Vagina (tissue), 2 donors: Measurements from ENCODE around the gene AGBL1. TPM values are rescaled to one million over a fixed set of nuclear protein-coding genes. Genes with fewer than 3 reads are reported as not detected.

Source experiments
- DNase-seq, 2 donors: peaks; one replicate each; pipeline ENCODE4 v3.0.0-alpha.2; 2017; ENCODE audit errors: extremely low spot score in 2 of 2
- H3K27ac ChIP-seq: fragments of 200-600 bp; sonication (generic); one replicate; pipeline ENCODE4 v1.5.1; 2019
- H3K27me3 ChIP-seq: fragments of 200-600 bp; sonication (generic); one replicate; pipeline ENCODE4 v1.5.1; 2019
- H3K36me3 ChIP-seq, 2 donors: fragments of 200-600 bp; sonication (generic); one replicate each; pipeline ENCODE4 v1.5.1; 2017 to 2019
- H3K4me1 ChIP-seq: fragments of 200-600 bp; sonication (generic); one replicate; pipeline ENCODE4 v1.5.1; 2019
- H3K4me3 ChIP-seq, 2 donors: fragments of 200-600 bp; sonication (generic); 1 replicate in 1 of 2; 2 replicates in 1 of 2; pipeline ENCODE4 v1.5.1; 2016 to 2019
- H3K9me3 ChIP-seq: fragments of 200-600 bp; sonication (generic); one replicate; pipeline ENCODE4 v1.5.1; 2019
- POLR2A ChIP-seq, 2 donors: fragments of 450-650 bp; IDR thresholded peaks; one replicate each; pipeline ENCODE4 v1.6.1; 2017; ENCODE audit warnings: antibody characterized with exemption in 2 of 2, mild to moderate bottlenecking in 2 of 2, moderate library complexity in 2 of 2
- POLR2AphosphoS5 ChIP-seq, 2 donors: sonication (generic); formaldehyde crosslinking; IDR thresholded peaks; one replicate each; pipeline ENCODE4 v1.9.0; 2017; ENCODE audit warnings: antibody characterized with exemption in 2 of 2, mild to moderate bottlenecking in 2 of 2, low read depth in 1 of 2; ENCODE audit not compliant: insufficient read depth in 1 of 2
- intact Hi-C: fragments of 100-400 bp; cut with DNase I; formaldehyde crosslinking; loops from one replicate; pipeline ENCODE4 v1.15.1; 2023
- total RNA-seq: library from RNA; depleted of rRNA; stranded (reverse); fragments of >200 nt; gene quantifications from one replicate; pipeline ENCODE4 v1.2.3, GENCODE V29; 2016
- TF ChIP-seq, protein P1 (sequence below), 3 experiments: fragments of 450-650 bp in 2 of 3; fragments of 200-600 bp in 1 of 3; sonication (generic) in 1 of 3; IDR thresholded peaks; one replicate each; pipeline ENCODE4 v1.5.1; 2017 to 2019; ENCODE audit warnings: antibody characterized with exemption in 3 of 3, mild to moderate bottlenecking in 2 of 3, moderate library complexity in 2 of 3

Gene AGBL1
- total RNA-seq, 1 donor from 2014 or later, result not detected

- no peak for TF ChIP-seq POLR2AphosphoS5 (IDR thresholded peaks at IDR 0.05; ENCODE audit: insufficient read depth in 1 of 2, low read depth in 1 of 2)
- TF ChIP-seq POLR2A (IDR thresholded peaks at IDR 0.05), result no peak
- TF ChIP-seq, protein P1, sequence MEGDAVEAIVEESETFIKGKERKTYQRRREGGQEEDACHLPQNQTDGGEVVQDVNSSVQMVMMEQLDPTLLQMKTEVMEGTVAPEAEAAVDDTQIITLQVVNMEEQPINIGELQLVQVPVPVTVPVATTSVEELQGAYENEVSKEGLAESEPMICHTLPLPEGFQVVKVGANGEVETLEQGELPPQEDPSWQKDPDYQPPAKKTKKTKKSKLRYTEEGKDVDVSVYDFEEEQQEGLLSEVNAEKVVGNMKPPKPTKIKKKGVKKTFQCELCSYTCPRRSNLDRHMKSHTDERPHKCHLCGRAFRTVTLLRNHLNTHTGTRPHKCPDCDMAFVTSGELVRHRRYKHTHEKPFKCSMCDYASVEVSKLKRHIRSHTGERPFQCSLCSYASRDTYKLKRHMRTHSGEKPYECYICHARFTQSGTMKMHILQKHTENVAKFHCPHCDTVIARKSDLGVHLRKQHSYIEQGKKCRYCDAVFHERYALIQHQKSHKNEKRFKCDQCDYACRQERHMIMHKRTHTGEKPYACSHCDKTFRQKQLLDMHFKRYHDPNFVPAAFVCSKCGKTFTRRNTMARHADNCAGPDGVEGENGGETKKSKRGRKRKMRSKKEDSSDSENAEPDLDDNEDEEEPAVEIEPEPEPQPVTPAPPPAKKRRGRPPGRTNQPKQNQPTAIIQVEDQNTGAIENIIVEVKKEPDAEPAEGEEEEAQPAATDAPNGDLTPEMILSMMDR (IDR thresholded peaks at IDR 0.05), result no peak
- H3K27ac ChIP-seq, result no peak overlapping the region
- no peaks in the 10 kb centered on the region for H3K36me3 ChIP-seq
- H3K4me1 ChIP-seq, result no peaks in the 10 kb centered on the region
- DNase-seq, result no peak
- intact Hi-C loops, result no loop called here
- H3K9me3 ChIP-seq, result no peaks in the 10 kb centered on the region
- no peaks in the 10 kb centered on the region for H3K27me3 ChIP-seq
- H3K4me3 ChIP-seq, result no peak overlapping the region
Observed at GRCh38 chr15:86677278-86677677, 597.6 kb downstream of the AGBL1 start.

DNA sequence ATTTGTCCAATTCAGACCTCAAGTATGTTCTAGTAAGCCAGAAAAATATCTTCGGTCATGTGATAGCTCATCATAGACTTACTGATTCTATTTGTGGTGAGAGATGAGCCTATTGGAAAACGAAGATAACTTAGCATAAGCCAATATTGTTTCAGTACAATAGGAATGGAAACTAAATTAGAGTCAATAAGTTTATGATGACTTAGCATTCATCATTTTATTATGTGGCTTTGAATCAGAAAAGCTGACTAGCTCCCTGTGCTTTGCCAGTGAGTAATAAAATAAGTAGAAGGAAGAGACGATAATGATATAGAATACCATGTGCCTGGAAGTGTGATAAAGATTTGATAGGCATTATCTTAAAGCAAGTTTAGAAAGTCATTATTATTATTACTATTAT is 605.6 kb downstream of the AGBL1 start:
- TF ChIP-seq, protein P1 (IDR thresholded peaks at IDR 0.05), result no peak
- TF ChIP-seq POLR2AphosphoS5 (IDR thresholded peaks at IDR 0.05; ENCODE audit: insufficient read depth in 1 of 2, low read depth in 1 of 2) (no peak), POLR2A (IDR thresholded peaks at IDR 0.05) (no peak)
- H3K4me1 ChIP-seq, result no peaks in the 10 kb centered on the region
- intact Hi-C loops, result no loop called here
- no peak for DNase-seq
- no peak overlapping the region for H3K4me3 ChIP-seq
- H3K27me3 ChIP-seq, result no peaks in the 10 kb centered on the region
- no peaks in the 10 kb centered on the region for H3K9me3 ChIP-seq
- no peak overlapping the region for H3K27ac ChIP-seq
- H3K36me3 ChIP-seq, result no peaks in the 10 kb centered on the region

GRCh38 chr15:86689006-86689405 is 609.3 kb downstream of the AGBL1 start:
- intact Hi-C loops, result no loop called here
- no peaks in the 10 kb centered on the region for H3K27me3 ChIP-seq
- no peaks in the 10 kb centered on the region for H3K9me3 ChIP-seq
- TF ChIP-seq POLR2AphosphoS5 (IDR thresholded peaks at IDR 0.05; ENCODE audit: insufficient read depth in 1 of 2, low read depth in 1 of 2) (no peak), POLR2A (IDR thresholded peaks at IDR 0.05) (no peak)
- TF ChIP-seq, protein P1 (IDR thresholded peaks at IDR 0.05), result no peak
- H3K36me3 ChIP-seq, result no peaks in the 10 kb centered on the region
- no peak overlapping the region for H3K27ac ChIP-seq
- H3K4me1 ChIP-seq, result no peaks in the 10 kb centered on the region
- H3K4me3 ChIP-seq, result no peak overlapping the region
- no peak for DNase-seq

GRCh38 chr15:86690566-86690965 is 610.9 kb downstream of the AGBL1 start:
- H3K27me3 ChIP-seq, result no peaks in the 10 kb centered on the region
- no peak overlapping the region for H3K27ac ChIP-seq
- intact Hi-C loops, result no loop called here
- no peak for DNase-seq
- H3K36me3 ChIP-seq, result no peaks in the 10 kb centered on the region
- H3K9me3 ChIP-seq, result no peaks in the 10 kb centered on the region
- no peak overlapping the region for H3K4me3 ChIP-seq
- TF ChIP-seq, protein P1 (IDR thresholded peaks at IDR 0.05), result no peak
- TF ChIP-seq POLR2A (IDR thresholded peaks at IDR 0.05), result no peak
- no peak for TF ChIP-seq POLR2AphosphoS5 (IDR thresholded peaks at IDR 0.05; ENCODE audit: insufficient read depth in 1 of 2, low read depth in 1 of 2)
- H3K4me1 ChIP-seq, result no peaks in the 10 kb centered on the region

DNA sequence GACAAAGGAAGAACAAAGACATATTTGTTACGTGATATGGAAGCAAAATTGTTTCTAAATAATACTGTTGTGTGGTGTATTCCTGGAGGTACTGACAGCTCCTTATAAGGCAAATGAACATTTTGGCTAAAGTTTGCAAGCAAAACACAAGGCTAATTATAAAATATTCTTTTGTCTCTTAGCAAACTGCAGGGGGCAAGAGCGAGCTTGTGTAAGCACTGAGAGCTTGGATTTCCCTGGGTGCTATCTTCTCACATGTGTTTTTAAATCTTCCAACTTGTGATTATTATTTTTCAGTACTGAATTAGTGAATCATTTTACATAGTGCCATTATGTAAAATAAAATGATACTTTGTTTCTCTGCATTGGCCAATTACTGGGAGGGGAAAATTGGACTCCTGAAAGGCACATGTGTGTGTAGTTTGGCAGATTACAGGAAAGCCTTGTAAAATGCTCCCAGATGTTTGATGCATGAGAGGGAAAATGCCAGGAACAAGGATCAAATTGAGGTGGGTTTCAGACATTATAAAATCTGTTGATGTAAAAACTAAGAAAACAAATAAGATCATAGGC is 611.5 kb downstream of the AGBL1 start:
- DNase-seq, result no peak
- no peaks in the 10 kb centered on the region for H3K4me1 ChIP-seq
- TF ChIP-seq POLR2AphosphoS5 (IDR thresholded peaks at IDR 0.05; ENCODE audit: insufficient read depth in 1 of 2, low read depth in 1 of 2) (no peak), POLR2A (IDR thresholded peaks at IDR 0.05) (no peak)
- TF ChIP-seq, protein P1 (IDR thresholded peaks at IDR 0.05), result no peak
- no peaks in the 10 kb centered on the region for H3K36me3 ChIP-seq
- H3K27me3 ChIP-seq, result no peaks in the 10 kb centered on the region
- intact Hi-C loops, result no loop called here
- H3K4me3 ChIP-seq, result no peak overlapping the region
- H3K27ac ChIP-seq, result no peak overlapping the region
- no peaks in the 10 kb centered on the region for H3K9me3 ChIP-seq
